Naive thymus-derived CD8-positive, alpha-beta T cell (primary cell): ENCODE results near the gene ZBTB33. TPM values are rescaled to one million over a fixed set of nuclear protein-coding genes. Genes with fewer than 3 reads are reported as not detected.

Experiments used
- ATAC-seq, 2 donors: fragments of 150-1000 bp; cut with Tn5 transposase in 1 of 2; sonication (Bioruptor Pico), chemical (Tn5 transposase) in 1 of 2; 1 replicate in 1 of 2; 2 replicates in 1 of 2; pipeline ENCODE4 v1.10.0; 2021; ENCODE audit warnings: mild to moderate bottlenecking in 2 of 2, moderate library complexity in 2 of 2
- POLR2A ChIA-PET: fragments of 350-600 bp; sonication (Branson Sonifier 250); formaldehyde crosslinking; loops from one replicate; lab custom pipeline; 2021; ENCODE audit warnings: antibody characterized with exemption; lab: Charles Lee
- DNase-seq, 10 donors: peaks; one replicate each; pipeline versions ENCODE4 v3.0.0 to v3.0.0-alpha.2; 2020 to 2022
- H3K27ac Mint-ChIP-seq, 10 donors: one replicate each; pipeline ENCODE4 v1.8.0; 2020 to 2022; ENCODE audit warnings: mild to moderate bottlenecking in 10 of 10, mixed read lengths in 10 of 10, moderate library complexity in 4 of 10, inconsistent platforms in 1 of 10
- H3K27me3 Mint-ChIP-seq, 5 donors: one replicate each; pipeline ENCODE4 v1.8.0; 2021 to 2022; ENCODE audit warnings: mixed read lengths in 5 of 5
- H3K36me3 Mint-ChIP-seq, 3 donors: one replicate each; pipeline ENCODE4 v1.8.0; 2020 to 2022; ENCODE audit warnings: mixed read lengths in 3 of 3, mild to moderate bottlenecking in 2 of 3, inconsistent platforms in 1 of 3
- H3K4me1 Mint-ChIP-seq, 4 donors: one replicate each; pipeline ENCODE4 v1.8.0; 2021 to 2022; ENCODE audit warnings: mixed read lengths in 4 of 4
- H3K4me3 Mint-ChIP-seq, 10 donors: one replicate each; pipeline ENCODE4 v1.8.0; 2020 to 2022; ENCODE audit warnings: mild to moderate bottlenecking in 10 of 10, mixed read lengths in 10 of 10, moderate library complexity in 6 of 10, inconsistent platforms in 1 of 10
- H3K9me3 Mint-ChIP-seq, 9 donors: one replicate each; pipeline ENCODE4 v1.8.0; 2020 to 2022; ENCODE audit warnings: mixed read lengths in 9 of 9, mild to moderate bottlenecking in 3 of 9, inconsistent platforms in 1 of 9, moderate library complexity in 1 of 9
- polyA plus RNA-seq, 3 donors: library from polyadenylated mRNA; unstranded; fragments of 300-500 nt; fragmentation: Illumina TruSeq; gene quantifications; one replicate each; pipeline ENCODE4 v1.2.3, GENCODE V29; 2021
- total RNA-seq, 8 experiments: library from RNA in 2 of 8; stranded (reverse) in 2 of 8; gene quantifications; one replicate each; pipeline ENCODE4 v1.2.3 and lab custom pipeline; 2021 to 2026

ZBTB33 gene
- total and polyA plus RNA-seq, 5 experiments from 2014 or later = 9.6 to 34.4 (median 14.3) TPM

GRCh38 chrX:120297923-120298322 is 47.3 kb downstream of the ZBTB33 start:
- Mint-ChIP-seq H3K4me3 (no peak overlapping the region), H3K27ac (no peak overlapping the region), H3K4me1 (peaks cover 7 to 29% (median 19%) of the 10 kb centered on the region in 4 donors), H3K27me3 (no peaks in the 10 kb centered on the region), H3K9me3 (no peaks in the 10 kb centered on the region), H3K36me3 (no peaks in the 10 kb centered on the region)
- DNase-seq (no peak), ATAC-seq (no peak)
- POLR2A ChIA-PET = interaction anchor here (1.3 kb wide), 1 partner anchor 47 kb away, joined by 3 read pairs; the partner anchor contains the start of gene ZBTB33

- POLR2A ChIA-PET = interaction anchor here (1.1 kb wide), 1 partner anchor 9 kb away, joined by 3 read pairs; no protein-coding TSS in a partner anchor
- DNase-seq (no peak), ATAC-seq (no peak)
- Mint-ChIP-seq H3K4me3 (no peak overlapping the region), H3K36me3 (no peaks in the 10 kb centered on the region), H3K27me3 (no peaks in the 10 kb centered on the region), H3K9me3 (no peaks in the 10 kb centered on the region), H3K27ac (no peak overlapping the region), H3K4me1 (peaks cover 6 to 29% (median 18%) of the 10 kb centered on the region in 4 donors)
These were observed 49.3 kb downstream of the ZBTB33 start for GRCh38 chrX:120299928-120300327.

GRCh38 chrX:120301497-120301896 is 50.9 kb downstream of the ZBTB33 start:
- H3K27ac Mint-ChIP-seq = no peak overlapping the region
- peaks cover 3 to 27% (median 14%) of the 10 kb centered on the region in 4 donors for H3K4me1 Mint-ChIP-seq
- no peak overlapping the region for H3K4me3 Mint-ChIP-seq
- POLR2A ChIA-PET = interaction anchor here (0.8 to 1.5 kb wide), 2 partner anchors 20 to 51 kb away, joined by 3 to 6 read pairs; partner anchors contain the start of gene ZBTB33
- ATAC-seq (no peak), DNase-seq (no peak)
- H3K36me3 Mint-ChIP-seq = no peaks in the 10 kb centered on the region
- peaks cover 0 to 3% (median 0%) of the 10 kb centered on the region in 5 donors for H3K27me3 Mint-ChIP-seq
- no peaks in the 10 kb centered on the region for H3K9me3 Mint-ChIP-seq

- H3K9me3 Mint-ChIP-seq = no peaks in the 10 kb centered on the region
- ATAC-seq (no peak), DNase-seq (no peak)
- POLR2A ChIA-PET = interaction anchor here (0.8 to 1.5 kb wide), 2 partner anchors 20 to 51 kb away, joined by 3 to 6 read pairs; partner anchors contain the start of gene ZBTB33
- peaks cover 0 to 7% (median 0%) of the 10 kb centered on the region in 5 donors for H3K27me3 Mint-ChIP-seq
- H3K4me3 Mint-ChIP-seq = peak overlapping the region in 6 of 10 donors; percentile 1 to 62 (median 44)
- peak overlapping the region in 5 of 10 donors; percentile 19 to 62 (median 45) for H3K27ac Mint-ChIP-seq
- no peaks in the 10 kb centered on the region for H3K36me3 Mint-ChIP-seq
- peaks cover 3 to 31% (median 14%) of the 10 kb centered on the region in 4 donors for H3K4me1 Mint-ChIP-seq
These were observed 51.3 kb downstream of the ZBTB33 start for GRCh38 chrX:120301960-120302359.

GRCh38 chrX:120302434-120302833 is 51.8 kb downstream of the ZBTB33 start:
- H3K9me3 Mint-ChIP-seq = no peaks in the 10 kb centered on the region
- H3K27me3 Mint-ChIP-seq = peaks cover 0 to 12% (median 0%) of the 10 kb centered on the region in 5 donors
- peak in 5 of 10 donors; percentile 1 to 65 (median 37) for DNase-seq
- peak; percentile 75 to 94 for ATAC-seq
- POLR2A ChIA-PET = interaction anchor here (0.7 to 1.5 kb wide), 3 partner anchors 20 to 159 kb away, joined by 3 to 6 read pairs (median 3); partner anchors contain the start of gene ZBTB33
- no peaks in the 10 kb centered on the region for H3K36me3 Mint-ChIP-seq
- peaks cover 3 to 31% (median 14%) of the 10 kb centered on the region in 4 donors for H3K4me1 Mint-ChIP-seq
- H3K27ac Mint-ChIP-seq = peak overlapping the region in 6 of 10 donors; percentile 26 to 70 (median 52)
- peak overlapping the region in 9 of 10 donors; percentile 1 to 73 (median 19) for H3K4me3 Mint-ChIP-seq

GRCh38 chrX:120304256-120304655 is 53.6 kb downstream of the ZBTB33 start:
- Mint-ChIP-seq H3K4me1 (peaks cover 4 to 32% (median 16%) of the 10 kb centered on the region in 4 donors), H3K9me3 (no peaks in the 10 kb centered on the region), H3K27me3 (peaks cover under 1 to 25% (median 4%) of the 10 kb centered on the region in 5 donors), H3K27ac (no peak overlapping the region), H3K4me3 (no peak overlapping the region), H3K36me3 (peaks cover 0 to under 1% (median 0%) of the 10 kb centered on the region in 3 donors)
- POLR2A ChIA-PET = no interaction called here
- no peak for ATAC-seq
- DNase-seq = no peak

GRCh38 chrX:120305531-120306141 is 55.0 kb downstream of the ZBTB33 start:
- Mint-ChIP-seq H3K36me3 (peaks cover 0 to 2% (median 0%) of the 10 kb centered on the region in 3 donors), H3K27me3 (peaks cover 6 to 34% (median 12%) of the 10 kb centered on the region in 5 donors), H3K4me1 (peaks cover 12 to 40% (median 25%) of the 10 kb centered on the region in 4 donors), H3K9me3 (no peaks in the 10 kb centered on the region), H3K27ac (peak overlapping the region in 1 of 10 donors; percentile 56), H3K4me3 (no peak overlapping the region)
- POLR2A ChIA-PET = no interaction called here
- ATAC-seq = no peak
- DNase-seq = no peak

- ATAC-seq (no peak), DNase-seq (no peak)
- H3K4me1 Mint-ChIP-seq = peaks cover 13 to 35% (median 28%) of the 10 kb centered on the region in 4 donors
- POLR2A ChIA-PET = no interaction called here
- peaks cover 0 to 2% (median 0%) of the 10 kb centered on the region in 3 donors for H3K36me3 Mint-ChIP-seq
- no peak overlapping the region for H3K27ac Mint-ChIP-seq
- peaks cover 6 to 34% (median 16%) of the 10 kb centered on the region in 5 donors for H3K27me3 Mint-ChIP-seq
- no peaks in the 10 kb centered on the region for H3K9me3 Mint-ChIP-seq
- no peak overlapping the region for H3K4me3 Mint-ChIP-seq
These were observed 56.0 kb downstream of the ZBTB33 start for GRCh38 chrX:120306630-120307029.

Other genes starting within 250 kb of the ZBTB33 start
- not detected for gene RHOXF2B, start 173.1 kb upstream of the ZBTB33 start, total RNA-seq
- not detected for gene RHOXF2B, start 173.1 kb upstream of the ZBTB33 start, polyA plus RNA-seq
- gene RHOXF1, start 134.9 kb upstream of the ZBTB33 start, total RNA-seq = 1 to 10 TPM; 1.6 to 1.7 TPM
- gene RHOXF1, start 134.9 kb upstream of the ZBTB33 start, polyA plus RNA-seq = under 1 TPM in 2 of 3 donors, not detected in 1; 0.33 to 0.85 TPM
- gene RHOXF2, start 92.2 kb upstream of the ZBTB33 start, total RNA-seq = not detected
- gene RHOXF2, start 92.2 kb upstream of the ZBTB33 start, polyA plus RNA-seq = not detected
- under 1 TPM in 1 of 2 experiments, not detected in 1; 0.23 TPM for gene TMEM255A, start 60.6 kb downstream of the ZBTB33 start, total RNA-seq
- gene TMEM255A, start 60.6 kb downstream of the ZBTB33 start, polyA plus RNA-seq = under 1 TPM in 2 of 3 donors, not detected in 1; 0.73 to 0.95 TPM
- not detected for gene ATP1B4, start 111.3 kb downstream of the ZBTB33 start, total RNA-seq
- gene ATP1B4, start 111.3 kb downstream of the ZBTB33 start, polyA plus RNA-seq = not detected
- 10 to 100 TPM; 39.2 to 39.5 TPM for gene LAMP2, start 218.5 kb downstream of the ZBTB33 start, total RNA-seq
- gene LAMP2, start 218.5 kb downstream of the ZBTB33 start, polyA plus RNA-seq = 10 to 100 TPM; 61.3 to 78.3 (median 75.0) TPM